HepG2 (cell line): ENCODE results near the gene CAPZA1. TPM values are rescaled to one million over a fixed set of nuclear protein-coding genes. Genes with fewer than 3 reads are reported as not detected.

Source experiments
- ATAC-seq: fragments of 200-7000 bp; cut with Tn5 transposase; 3 replicates; pipeline ENCODE4 v1.9.1; 2020; ENCODE audit warnings: mild to moderate bottlenecking, moderate library complexity
- BruUV-seq: library from RNA; stranded (reverse); fragments of 400-500 nt; replicated peaks from 2 replicates; lab custom pipeline; 2021; lab: Mats Ljungman, UMichigan
- CTCF ChIA-PET: fragments of 300-600 bp; formaldehyde crosslinking; extraction: SDS; loops from one replicate; lab custom pipeline; 2021; ENCODE audit warnings: low total read pairs, inconsistent platforms, low intra/inter-chr PET ratio; lab: Yijun Ruan, JAX
- POLR2A ChIA-PET: fragments of 350-600 bp; sonication (Branson Sonifier 250); formaldehyde crosslinking; loops from one replicate; lab custom pipeline; 2020; ENCODE audit warnings: antibody characterized with exemption, inconsistent platforms; lab: Yijun Ruan, JAX
- DNase-seq: peaks from one replicate; pipeline ENCODE4 v3.0.0-alpha.2; 2015; ENCODE audit warnings: low spot score
- FAIRE-seq: peaks from 3 replicates; lab custom pipeline; 2011; peaks lifted over from hg19 to GRCh38; lab: Jason Lieb, UNC
- H2AFZ ChIP-seq: one replicate; pipeline ENCODE4 v1.6.1; 2011; ENCODE audit warnings: low read length, inconsistent platforms
- H3K27ac ChIP-seq: fragments of 300-600 bp; 3 replicates; pipeline ENCODE4 v1.8.0; 2011; ENCODE audit warnings: mixed run types, mild to moderate bottlenecking, mixed read lengths, low read length, inconsistent platforms; ENCODE audit not compliant: insufficient read depth; ENCODE audit errors: extremely low read length
- H3K27me3 ChIP-seq, 2 experiments: fragments of 200-600 bp in 1 of 2; 2 replicates in 1 of 2; 3 replicates in 1 of 2; pipeline versions ENCODE4 v1.6.0 to v1.8.0; 2011; ENCODE audit warnings: low read length in 2 of 2, mild to moderate bottlenecking in 2 of 2, moderate library complexity in 2 of 2, inconsistent platforms in 1 of 2; ENCODE audit not compliant: insufficient read depth in 2 of 2, control insufficient read depth in 1 of 2
- H3K36me3 ChIP-seq, 2 experiments: fragments of 200-600 bp in 1 of 2; replicated peaks in 1 of 2; 2 replicates in 1 of 2; 3 replicates in 1 of 2; pipeline versions ENCODE4 v1.5.1 to v1.8.0; 2011; ENCODE audit warnings: low read length in 2 of 2, inconsistent platforms in 1 of 2; ENCODE audit not compliant: insufficient read depth in 2 of 2, control insufficient read depth in 1 of 2
- H3K4me1 ChIP-seq: 2 replicates; pipeline ENCODE4 v1.5.1; 2012; ENCODE audit warnings: low read length, inconsistent platforms; ENCODE audit not compliant: insufficient read depth
- H3K4me2 ChIP-seq: 2 replicates; pipeline ENCODE4 v1.6.0; 2011; ENCODE audit warnings: low read depth, low read length, inconsistent platforms
- H3K4me3 ChIP-seq, 3 experiments: fragments of 200-600 bp in 1 of 3; sonication (generic), shearing (Covaris generic) in 1 of 3; replicated peaks in 1 of 3; 2 replicates each; pipeline ENCODE4 v1.5.1; 2011 to 2016; ENCODE audit warnings: low read length in 3 of 3, inconsistent platforms in 2 of 3, low read depth in 2 of 3, mild to moderate bottlenecking in 2 of 3, control low read depth in 1 of 3, mixed read lengths in 1 of 3; ENCODE audit not compliant: insufficient read depth in 1 of 3
- H3K79me2 ChIP-seq: one replicate; pipeline ENCODE4 v1.6.1; 2011; ENCODE audit warnings: low read length, inconsistent platforms; ENCODE audit not compliant: insufficient read depth
- H3K9ac ChIP-seq: 2 replicates; pipeline ENCODE4 v1.6.0; 2011; ENCODE audit warnings: mild to moderate bottlenecking, low read depth, low read length, inconsistent platforms; ENCODE audit not compliant: insufficient read depth
- H3K9me3 ChIP-seq: 2 replicates; pipeline ENCODE4 v1.5.1; 2012; ENCODE audit warnings: mild to moderate bottlenecking, low read length
- H4K20me1 ChIP-seq: 2 replicates; pipeline ENCODE4 v1.6.0; 2011; ENCODE audit warnings: inconsistent platforms, mild to moderate bottlenecking, low read length, moderate library complexity; ENCODE audit not compliant: insufficient read depth
- CENPT ChIP-seq: sonication (generic); formaldehyde crosslinking; IDR thresholded peaks from 2 replicates; pipeline ENCODE4 v1.8.0; 2022; ENCODE audit warnings: low read depth, mild to moderate bottlenecking, moderate library complexity, missing genetic modification reagents
- FLYWCH1 ChIP-seq: sonication (generic); formaldehyde crosslinking; IDR thresholded peaks from 2 replicates; pipeline ENCODE4 v1.8.1; 2023; ENCODE audit warnings: mild to moderate bottlenecking, missing genetic modification reagents
- FOXJ3 ChIP-seq: sonication (generic); formaldehyde crosslinking; IDR thresholded peaks from 2 replicates; pipeline ENCODE4 v1.4.0; 2020; ENCODE audit warnings: missing genetic modification reagents, mild to moderate bottlenecking, borderline replicate concordance
- HES4 ChIP-seq: sonication (generic); formaldehyde crosslinking; IDR thresholded peaks from 2 replicates; pipeline ENCODE4 v1.9.0; 2021; ENCODE audit warnings: mild to moderate bottlenecking, missing genetic modification reagents, borderline replicate concordance
- KDM3A ChIP-seq: IDR thresholded peaks from 2 replicates; pipeline ENCODE4 v1.6.1; 2018; ENCODE audit warnings: low read depth, missing compliant biosample characterization
- MTF1 ChIP-seq: sonication (generic); formaldehyde crosslinking; IDR thresholded peaks from 2 replicates; pipeline ENCODE4 v1.5.0; 2020; ENCODE audit warnings: missing genetic modification reagents
- NFRKB ChIP-seq: fragments of 450-650 bp; IDR thresholded peaks from 2 replicates; pipeline ENCODE4 v1.6.1; 2017
- NR2C2 ChIP-seq: sonication (generic); formaldehyde crosslinking; IDR thresholded peaks from 2 replicates; pipeline ENCODE4 v1.4.0; 2020; ENCODE audit warnings: missing genetic modification reagents, mild to moderate bottlenecking, moderate library complexity, borderline replicate concordance
- RBFOX2 ChIP-seq: fragments of 200-400 bp; formaldehyde crosslinking; IDR thresholded peaks from 2 replicates; pipeline ENCODE4 v1.6.1; 2017; ENCODE audit warnings: low read depth, mild to moderate bottlenecking, low read length
- SCMH1 ChIP-seq: sonication (generic); formaldehyde crosslinking; IDR thresholded peaks from 2 replicates; pipeline ENCODE4 v1.9.0; 2021; ENCODE audit warnings: missing genetic modification reagents, mild to moderate bottlenecking, borderline replicate concordance
- SIX4 ChIP-seq: sonication (generic); formaldehyde crosslinking; IDR thresholded peaks from 2 replicates; pipeline ENCODE4 v1.4.0; 2020; ENCODE audit warnings: missing genetic modification reagents
- TBP ChIP-seq: sonication (generic); formaldehyde crosslinking; IDR thresholded peaks from 2 replicates; pipeline ENCODE4 v1.5.0; 2020; ENCODE audit warnings: missing genetic modification reagents
- U2AF2 ChIP-seq: fragments of 200-400 bp; formaldehyde crosslinking; IDR thresholded peaks from 2 replicates; pipeline ENCODE4 v1.6.1; 2017; ENCODE audit warnings: low read depth, mild to moderate bottlenecking, low read length
- ZEB1 ChIP-seq: IDR thresholded peaks from 2 replicates; pipeline ENCODE4 v1.6.1; 2012; ENCODE audit warnings: mild to moderate bottlenecking, low read depth, inconsistent platforms; ENCODE audit not compliant: insufficient replicate concordance
- ZNF256 ChIP-seq: sonication (generic); formaldehyde crosslinking; conservative IDR thresholded peaks from 2 replicates; pipeline ENCODE4 v1.4.0; 2020; ENCODE audit warnings: missing genetic modification reagents
- ZNF678 ChIP-seq: sonication (generic); formaldehyde crosslinking; IDR thresholded peaks from 2 replicates; pipeline ENCODE4 v1.4.0; 2020; ENCODE audit warnings: mild to moderate bottlenecking, missing genetic modification reagents
- ZNF747 ChIP-seq: sonication (generic); formaldehyde crosslinking; IDR thresholded peaks from 2 replicates; pipeline ENCODE4 v1.8.1; 2023; ENCODE audit warnings: missing genetic modification reagents, mild to moderate bottlenecking, borderline replicate concordance
- ZNF75D ChIP-seq: sonication (generic); formaldehyde crosslinking; IDR thresholded peaks from 2 replicates; pipeline ENCODE4 v1.8.1; 2023; ENCODE audit warnings: missing genetic modification reagents, mild to moderate bottlenecking, borderline replicate concordance
- WGBS: methylation state at CpG from one replicate; pipeline ENCODE4 v1.1.6; 2017; ENCODE audit warnings: low lambda C conversion rate; 5-methylcytosine and 5-hydroxymethylcytosine counted together
- in situ Hi-C: cut with HindIII; loops from 2 replicates; pipeline ENCODE4 v1.10.0; 2017; ENCODE audit warnings: low pct_unique_long_range_greater_than_20kb; ENCODE audit not compliant: extremely low pct_ligation_motif_present
- intact Hi-C: fragments of 100-400 bp; cut with micrococcal nuclease; formaldehyde crosslinking; loops from one replicate; pipeline ENCODE4 v1.10.0; 2022; ENCODE audit not compliant: unreplicated experiment
- polyA plus RNA-seq, 8 experiments: library from polyadenylated mRNA; depleted of rRNA in 3 of 8; stranded (reverse) in 7 of 8; unstranded in 1 of 8; fragments of >200 nt; fragmentation: Illumina TruSeq in 4 of 8; extraction: Trizol in 4 of 8; gene quantifications; 2 replicates each; pipeline versions ENCODE4 v1.2.1 to v1.2.3, GENCODE V29; 2011 to 2016; ENCODE audit warnings: low read depth in 4 of 8, missing spikeins in 1 of 8, mixed read lengths in 1 of 8; ENCODE audit not compliant: insufficient read depth in 1 of 8
- total RNA-seq, 5 experiments: library from RNA; depleted of rRNA; stranded (reverse); fragments of >200 nt; fragmentation: Illumina TruSeq; extraction: Trizol; gene quantifications; 2 replicates each; pipeline ENCODE4 v1.2.3, GENCODE V29; 2016; ENCODE audit warnings: low read depth in 1 of 5
- TF ChIP-seq, protein P1 (sequence below): sonication (generic); formaldehyde crosslinking; IDR thresholded peaks from 2 replicates; pipeline ENCODE4 v1.8.0; 2022; ENCODE audit warnings: mild to moderate bottlenecking, missing genetic modification reagents, borderline replicate concordance
- TF ChIP-seq, protein P2 (sequence below): sonication (generic); formaldehyde crosslinking; IDR thresholded peaks from 2 replicates; pipeline ENCODE4 v1.8.1; 2022; ENCODE audit warnings: mild to moderate bottlenecking, missing genetic modification reagents

Gene CAPZA1
- total and polyA plus RNA-seq, 2 of the 13 experiments (the other 11 are each of a cell fraction or from before 2014, with no cell fraction given): 67.0 to 117 TPM

DNA sequence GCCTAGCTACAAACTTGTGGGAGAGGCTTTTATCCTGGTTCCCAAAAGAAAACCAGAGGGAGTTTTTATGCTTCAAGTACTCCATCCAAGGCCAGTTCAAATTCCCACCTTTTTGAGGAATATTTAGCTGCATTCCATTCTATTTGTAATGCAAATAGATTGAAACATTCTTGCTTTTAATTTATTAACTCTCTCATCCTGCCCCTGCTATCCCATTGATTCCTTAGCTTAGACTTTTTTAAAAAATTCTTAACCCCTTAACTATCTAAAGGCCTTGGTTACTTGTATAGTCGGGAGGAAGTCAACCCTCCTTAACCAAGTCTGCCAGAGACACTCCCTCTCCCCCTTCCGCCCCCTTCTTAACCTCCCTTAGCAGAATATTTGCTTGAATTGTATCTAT is 52.4 kb downstream of the CAPZA1 start:
- H2AFZ ChIP-seq: no peak overlapping the region
- TF ChIP-seq MTF1 (no peak), FLYWCH1 (no peak), U2AF2 (no peak), TBP (CRISPR knock-in tag) (no peak), KDM3A (CRISPR knock-in tag) (no peak), RBFOX2 (no peak), FOXJ3 (no peak), ZNF678 (CRISPR knock-in tag) (no peak), SIX4 (CRISPR knock-in tag) (no peak), SCMH1 (CRISPR knock-in tag) (no peak), ZNF75D (CRISPR knock-in tag) (no peak), CENPT (no peak), ZEB1 (no peak), NFRKB (no peak), NR2C2 (no peak), ZNF747 (CRISPR knock-in tag) (no peak), HES4 (CRISPR knock-in tag) (no peak), ZNF256 (CRISPR knock-in tag) (no peak)
- TF ChIP-seq, protein P1, sequence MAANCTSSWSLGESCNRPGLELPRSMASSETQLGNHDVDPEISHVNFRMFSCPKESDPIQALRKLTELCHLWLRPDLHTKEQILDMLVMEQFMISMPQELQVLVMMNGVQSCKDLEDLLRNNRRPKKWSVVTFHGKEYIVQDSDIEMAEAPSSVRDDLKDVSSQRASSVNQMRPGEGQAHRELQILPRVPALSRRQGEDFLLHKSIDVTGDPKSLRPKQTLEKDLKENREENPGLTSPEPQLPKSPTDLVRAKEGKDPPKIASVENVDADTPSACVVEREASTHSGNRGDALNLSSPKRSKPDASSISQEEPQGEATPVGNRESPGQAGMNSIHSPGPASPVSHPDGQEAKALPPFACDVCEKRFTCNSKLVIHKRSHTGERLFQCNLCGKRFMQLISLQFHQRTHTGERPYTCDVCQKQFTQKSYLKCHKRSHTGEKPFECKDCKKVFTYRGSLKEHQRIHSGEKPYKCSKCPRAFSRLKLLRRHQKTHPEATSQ (CRISPR knock-in tag): no peak
- TF ChIP-seq, protein P2, sequence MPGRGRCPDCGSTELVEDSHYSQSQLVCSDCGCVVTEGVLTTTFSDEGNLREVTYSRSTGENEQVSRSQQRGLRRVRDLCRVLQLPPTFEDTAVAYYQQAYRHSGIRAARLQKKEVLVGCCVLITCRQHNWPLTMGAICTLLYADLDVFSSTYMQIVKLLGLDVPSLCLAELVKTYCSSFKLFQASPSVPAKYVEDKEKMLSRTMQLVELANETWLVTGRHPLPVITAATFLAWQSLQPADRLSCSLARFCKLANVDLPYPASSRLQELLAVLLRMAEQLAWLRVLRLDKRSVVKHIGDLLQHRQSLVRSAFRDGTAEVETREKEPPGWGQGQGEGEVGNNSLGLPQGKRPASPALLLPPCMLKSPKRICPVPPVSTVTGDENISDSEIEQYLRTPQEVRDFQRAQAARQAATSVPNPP: no peak
- peaks cover 21% of the 10 kb centered on the region for H3K79me2 ChIP-seq
- ChIA-PET POLR2A (interaction anchor here (1.0 to 5.5 kb wide), 3 partner anchors 29 to 53 kb away, joined by 3 to 251 read pairs (median 5); partner anchors contain the start of gene ST7L), CTCF (no interaction called here)
- H3K27ac ChIP-seq: no peak overlapping the region
- H3K4me2 ChIP-seq: no peak overlapping the region
- no peaks in the 10 kb centered on the region for H3K9me3 ChIP-seq
- intact Hi-C loops (no loop called here), in situ Hi-C loops (loop anchor here (5.0 kb wide), 1 partner anchor 35 kb away; the partner anchor contains the start of gene RHOC)
- no peak overlapping the region for H3K9ac ChIP-seq
- no peaks in the 10 kb centered on the region for H4K20me1 ChIP-seq
- ATAC-seq (no peak), FAIRE-seq (no peak), DNase-seq (no peak)
- peaks cover 27% of the 10 kb centered on the region for H3K4me1 ChIP-seq
- peaks cover 3 to 35% of the 10 kb centered on the region in 2 experiments; a peak in 4 of 5 replicates for H3K36me3 ChIP-seq
- H3K4me3 ChIP-seq: no peak overlapping the region
- BruUV-seq: no TSS peak
- H3K27me3 ChIP-seq: no peaks in the 10 kb centered on the region; a peak in 1 of 5 replicates
- WGBS: 98% methylated on average over 2 of the region's 2 CpGs
